DOHH2 (cell line): Measurements from ENCODE around the gene MSMP.

Source experiments
- CTCF ChIP-seq: fragments of 200-600 bp; sonication (generic); IDR thresholded peaks from one replicate; pipeline ENCODE4 v1.5.1; 2014; ENCODE audit warnings: antibody characterized with exemption, mild to moderate bottlenecking, low read depth, low read length; ENCODE audit not compliant: poor library complexity, severe bottlenecking
- EZH2phosphoT487 ChIP-seq: fragments of 200-600 bp; sonication (generic); IDR thresholded peaks from 2 replicates; pipeline ENCODE4 v1.6.1; 2017; ENCODE audit warnings: borderline replicate concordance, mild to moderate bottlenecking, antibody characterized with exemption, low read length, moderate library complexity, mixed read lengths

- TF ChIP-seq CTCF = peak; percentile 21
- TF ChIP-seq EZH2phosphoT487 = no peak
Observed at GRCh38 chr9:35732800-35733541, 21.1 kb downstream of the MSMP start.
